Sigmoid colon (tissue), 4 donors: Measurements from ENCODE around the gene TSPOAP1.

Experiments
- EP300 ChIP-seq, 4 donors: sonication (generic); formaldehyde crosslinking; IDR thresholded peaks; one replicate each; pipeline ENCODE4 v1.6.1; 2017; ENCODE audit warnings: antibody characterized with exemption in 4 of 4
- TF ChIP-seq, protein P1 (sequence below), 4 experiments: fragments of 450-650 bp in 3 of 4; fragments of 200-600 bp in 1 of 4; IDR thresholded peaks; one replicate each; pipeline ENCODE4 v1.5.1; 2016 to 2019; ENCODE audit warnings: antibody characterized with exemption in 4 of 4, mild to moderate bottlenecking in 3 of 4, moderate library complexity in 2 of 4

DNA sequence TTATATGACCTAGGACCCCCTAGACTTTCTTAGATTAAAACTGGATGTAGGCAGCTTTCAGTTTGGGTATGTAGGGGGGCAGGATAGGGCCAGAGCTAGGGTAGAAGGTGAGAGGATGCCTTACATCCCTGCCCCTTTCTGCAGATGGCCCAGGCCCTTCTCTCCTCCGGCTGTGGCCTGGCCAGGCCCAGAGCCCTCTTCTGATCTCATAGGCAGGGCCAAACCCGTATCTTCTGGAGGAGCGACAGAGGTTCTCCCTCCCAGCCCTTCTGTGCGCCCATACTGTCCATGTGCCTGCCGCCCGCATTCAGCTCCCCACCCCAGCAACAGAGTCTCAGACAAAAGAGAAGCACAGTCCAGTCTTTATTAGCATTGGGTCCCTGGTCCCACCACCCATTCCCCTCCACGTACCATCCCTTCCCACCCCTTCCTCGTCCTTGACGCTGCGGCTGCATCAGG lies 2.0 kb upstream of the TSPOAP1 start:
- TF ChIP-seq EP300 (IDR thresholded peaks at IDR 0.05) = no peak
- TF ChIP-seq, protein P1, sequence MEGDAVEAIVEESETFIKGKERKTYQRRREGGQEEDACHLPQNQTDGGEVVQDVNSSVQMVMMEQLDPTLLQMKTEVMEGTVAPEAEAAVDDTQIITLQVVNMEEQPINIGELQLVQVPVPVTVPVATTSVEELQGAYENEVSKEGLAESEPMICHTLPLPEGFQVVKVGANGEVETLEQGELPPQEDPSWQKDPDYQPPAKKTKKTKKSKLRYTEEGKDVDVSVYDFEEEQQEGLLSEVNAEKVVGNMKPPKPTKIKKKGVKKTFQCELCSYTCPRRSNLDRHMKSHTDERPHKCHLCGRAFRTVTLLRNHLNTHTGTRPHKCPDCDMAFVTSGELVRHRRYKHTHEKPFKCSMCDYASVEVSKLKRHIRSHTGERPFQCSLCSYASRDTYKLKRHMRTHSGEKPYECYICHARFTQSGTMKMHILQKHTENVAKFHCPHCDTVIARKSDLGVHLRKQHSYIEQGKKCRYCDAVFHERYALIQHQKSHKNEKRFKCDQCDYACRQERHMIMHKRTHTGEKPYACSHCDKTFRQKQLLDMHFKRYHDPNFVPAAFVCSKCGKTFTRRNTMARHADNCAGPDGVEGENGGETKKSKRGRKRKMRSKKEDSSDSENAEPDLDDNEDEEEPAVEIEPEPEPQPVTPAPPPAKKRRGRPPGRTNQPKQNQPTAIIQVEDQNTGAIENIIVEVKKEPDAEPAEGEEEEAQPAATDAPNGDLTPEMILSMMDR (IDR thresholded peaks at IDR 0.05) = no peak
